Measurements from ENCODE around the gene CORO1C.
"Not testable (repeated sequence)": the region's sequence is repeated elsewhere in the genome, so short reads cannot be mapped to it uniquely, and the experiment has no call there.

The CORO1C gene

DNA sequence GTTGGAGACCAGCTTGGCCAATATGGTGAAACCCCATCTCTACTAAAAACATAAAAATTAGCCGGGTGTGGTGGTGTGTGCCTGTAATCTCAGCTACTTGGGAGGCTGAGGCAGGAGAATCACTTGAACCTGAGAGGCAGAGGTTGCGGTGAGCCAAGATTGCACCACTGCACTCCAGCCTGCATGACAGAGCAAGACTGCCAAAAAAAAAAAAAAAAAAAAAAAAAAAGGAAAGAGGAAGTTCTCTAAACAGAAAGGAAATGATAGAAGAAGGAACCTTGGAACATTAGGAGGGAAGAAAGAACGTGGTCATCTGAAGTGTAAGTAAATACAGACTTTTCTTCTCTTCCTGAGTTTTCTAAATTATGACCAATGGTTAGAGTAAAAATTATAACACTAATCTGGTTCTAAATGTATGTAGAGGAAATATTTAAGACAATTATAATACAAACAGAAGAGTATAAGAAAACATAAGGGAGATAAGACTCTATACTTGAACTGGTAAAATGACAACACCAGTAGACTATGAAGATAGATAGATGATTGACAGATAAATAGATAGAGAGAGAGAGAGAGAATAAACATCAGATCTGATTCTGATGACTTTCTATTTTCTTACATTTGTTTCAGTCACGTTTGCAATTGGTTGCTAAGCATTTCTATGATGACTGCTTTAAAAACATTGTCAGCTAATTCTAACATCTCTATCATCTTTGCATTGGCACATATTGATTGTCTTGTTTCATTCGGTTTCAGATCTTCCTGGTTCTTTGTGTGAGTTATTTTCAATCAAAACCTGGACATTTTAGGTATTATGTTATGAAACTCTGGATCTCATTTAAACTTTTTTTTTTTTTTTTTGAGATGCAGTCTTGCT lies 12.9 kb upstream of the CORO1C start:
- no peak for DNase-seq (ENCODE audit: low spot score in 2 of 2)
- H3K36me3 ChIP-seq (replicated peaks) = no peaks in the 10 kb centered on the region
- H3K27me3 ChIP-seq (ENCODE audit: low read depth) = no peaks in the 10 kb centered on the region
- in situ Hi-C loops (cut with MboI; ENCODE audit: low sequenced_read_pairs) = no loop called here
- no peaks in the 10 kb centered on the region for H3K9me3 ChIP-seq
- no peaks in the 10 kb centered on the region for H3K4me1 ChIP-seq
- no peak overlapping the region for H3K4me3 ChIP-seq

DNA sequence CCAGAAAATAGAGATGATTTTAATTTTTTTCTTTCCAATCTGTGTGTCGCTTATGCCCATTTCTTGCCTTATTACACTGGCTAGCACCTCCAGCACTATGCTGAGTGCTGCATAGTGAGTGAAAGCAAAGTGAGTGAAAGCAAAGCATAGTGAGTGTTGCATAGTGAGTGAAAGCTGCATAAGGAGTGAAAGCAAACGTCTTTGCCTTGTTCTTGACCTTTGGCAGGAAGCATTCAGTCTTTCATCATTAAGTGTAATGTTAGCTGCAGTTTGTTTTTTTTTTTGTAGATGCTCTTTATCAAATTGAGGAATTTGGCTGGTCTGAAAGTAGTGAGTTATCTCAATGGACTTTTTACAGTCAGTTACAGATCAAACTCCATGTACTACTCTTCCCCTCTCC lies 6.9 kb upstream of the CORO1C start:
- no peak for DNase-seq (ENCODE audit: low spot score in 2 of 2)
- Histone ChIP-seq H3K9me3 (no peaks in the 10 kb centered on the region), H3K27me3 (ENCODE audit: low read depth) (no peaks in the 10 kb centered on the region), H3K36me3 (replicated peaks) (no peaks in the 10 kb centered on the region), H3K4me1 (peaks cover 5% of the 10 kb centered on the region), H3K4me3 (no peak overlapping the region)
- in situ Hi-C loops (cut with MboI; ENCODE audit: low sequenced_read_pairs) = no loop called here

- no peak for DNase-seq (ENCODE audit: low spot score in 2 of 2)
- no peaks in the 10 kb centered on the region for H3K9me3 ChIP-seq
- no peaks in the 10 kb centered on the region for H3K27me3 ChIP-seq (ENCODE audit: low read depth)
- in situ Hi-C loops (cut with MboI; ENCODE audit: low sequenced_read_pairs) = no loop called here
- H3K4me1 ChIP-seq = peaks cover 5% of the 10 kb centered on the region
- H3K4me3 ChIP-seq = no peak overlapping the region
- H3K36me3 ChIP-seq (replicated peaks) = no peaks in the 10 kb centered on the region
These were observed 4.5 kb upstream of the CORO1C start for GRCh38 chr12:108735855-108736254.

DNA sequence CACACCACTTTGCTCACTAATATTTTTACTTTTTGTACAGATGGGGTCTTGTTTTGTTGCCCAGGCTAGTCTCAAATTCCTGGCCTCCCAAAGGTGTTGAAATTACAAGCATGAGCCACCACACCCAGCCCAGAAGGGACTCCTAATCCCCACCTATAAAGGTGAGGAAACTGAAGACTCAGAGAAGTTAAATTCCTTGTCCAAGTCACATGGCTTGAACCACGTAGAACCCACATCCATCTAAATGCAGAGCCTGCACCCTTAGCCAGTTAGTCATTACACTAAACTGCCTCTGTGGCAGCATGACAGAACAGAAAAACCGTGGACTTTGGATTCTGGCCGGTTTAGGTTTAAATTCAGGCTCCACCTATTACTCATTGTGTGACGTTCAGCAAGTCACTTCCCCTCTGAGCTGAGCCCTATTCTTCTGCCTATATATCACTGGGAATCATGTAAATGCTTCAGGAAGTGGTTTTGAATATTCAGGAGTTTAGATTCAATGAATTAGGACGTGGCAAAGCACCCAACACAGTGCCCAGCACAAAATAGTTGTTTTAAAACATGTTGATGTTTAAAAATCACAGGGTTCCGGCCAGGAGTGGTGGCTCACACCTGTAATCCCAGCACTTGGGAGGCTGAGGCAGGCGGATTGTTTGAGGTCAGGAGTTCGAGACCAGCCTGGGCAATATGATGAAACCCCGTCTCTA lies 3.0 kb upstream of the CORO1C start:
- Histone ChIP-seq H3K4me1 (peaks cover 13% of the 10 kb centered on the region), H3K36me3 (replicated peaks) (no peaks in the 10 kb centered on the region), H3K27me3 (ENCODE audit: low read depth) (no peaks in the 10 kb centered on the region), H3K4me3 (no peak overlapping the region), H3K9me3 (no peaks in the 10 kb centered on the region)
- in situ Hi-C loops (cut with MboI; ENCODE audit: low sequenced_read_pairs) = no loop called here
- peak; percentile 26 to 28 for DNase-seq (ENCODE audit: low spot score in 2 of 2)

GRCh38 chr12:108733230-108733531 lies 1.9 kb upstream of the CORO1C start:
- peaks cover 20% of the 10 kb centered on the region for H3K4me1 ChIP-seq

GRCh38 chr12:108732489-108733229 lies 1.3 kb upstream of the CORO1C start:
- no peaks in the 10 kb centered on the region for H3K36me3 ChIP-seq (replicated peaks)
- H3K9me3 ChIP-seq = no peaks in the 10 kb centered on the region
- peak overlapping the region; percentile 67 for H3K4me3 ChIP-seq
- H3K4me1 ChIP-seq = peaks cover 20% of the 10 kb centered on the region
- H3K27me3 ChIP-seq (ENCODE audit: low read depth) = no peaks in the 10 kb centered on the region
- in situ Hi-C loops (cut with MboI; ENCODE audit: low sequenced_read_pairs) = no loop called here
- DNase-seq (ENCODE audit: low spot score in 2 of 2) = no peak

More at GRCh38 chr12:108733230-108733531, 1.9 kb upstream of the CORO1C start:
- DNase-seq (ENCODE audit: low spot score in 2 of 2); H3K27me3 ChIP-seq (ENCODE audit: low read depth); in situ Hi-C loops (cut with MboI; ENCODE audit: low sequenced_read_pairs); H3K9me3 ChIP-seq; H3K36me3 ChIP-seq (replicated peaks); H3K4me3 ChIP-seq: not testable (repeated sequence)

GRCh38 chr12:108731866-108732461 lies 646 bp upstream of the CORO1C start:
- Histone ChIP-seq H3K27me3 (ENCODE audit: low read depth) (no peaks in the 10 kb centered on the region), H3K4me1 (peaks cover 20% of the 10 kb centered on the region), H3K9me3 (no peaks in the 10 kb centered on the region), H3K36me3 (replicated peaks) (no peaks in the 10 kb centered on the region), H3K4me3 (peak overlapping the region; percentile 67)
- DNase-seq (ENCODE audit: low spot score in 2 of 2) = peak; percentile 96 to 100
- in situ Hi-C loops (cut with MboI; ENCODE audit: low sequenced_read_pairs) = no loop called here

GRCh38 chr12:108730365-108731104 lies 783 bp downstream of the CORO1C start:
- no peaks in the 10 kb centered on the region for H3K9me3 ChIP-seq
- DNase-seq (ENCODE audit: low spot score in 2 of 2) = peak; percentile 67 to 77
- H3K4me1 ChIP-seq = peaks cover 20% of the 10 kb centered on the region
- in situ Hi-C loops (cut with MboI; ENCODE audit: low sequenced_read_pairs) = no loop called here
- no peaks in the 10 kb centered on the region for H3K27me3 ChIP-seq (ENCODE audit: low read depth)
- H3K4me3 ChIP-seq = peak overlapping the region; percentile 67
- no peaks in the 10 kb centered on the region for H3K36me3 ChIP-seq (replicated peaks)

- H3K4me1 ChIP-seq = peaks cover 20% of the 10 kb centered on the region
These were observed 1.5 kb downstream of the CORO1C start for GRCh38 chr12:108729612-108730364.

GRCh38 chr12:108728820-108729611 lies 2.3 kb downstream of the CORO1C start:
- in situ Hi-C loops (cut with MboI; ENCODE audit: low sequenced_read_pairs) = no loop called here
- Histone ChIP-seq H3K4me3 (peak overlapping the region; percentile 67; the same call in 1 of the 2 replicates), H3K27me3 (ENCODE audit: low read depth) (no peaks in the 10 kb centered on the region), H3K4me1 (peaks cover 19% of the 10 kb centered on the region), H3K36me3 (replicated peaks) (no peaks in the 10 kb centered on the region), H3K9me3 (no peaks in the 10 kb centered on the region)
- DNase-seq (ENCODE audit: low spot score in 2 of 2) = no peak

More at GRCh38 chr12:108729612-108730364, 1.5 kb downstream of the CORO1C start:
- Histone ChIP-seq H3K36me3 (replicated peaks) (no peaks in the 10 kb centered on the region), H3K9me3 (no peaks in the 10 kb centered on the region), H3K4me3 (peak overlapping the region; percentile 67), H3K27me3 (ENCODE audit: low read depth) (no peaks in the 10 kb centered on the region)
- in situ Hi-C loops (cut with MboI; ENCODE audit: low sequenced_read_pairs) = no loop called here
- DNase-seq (ENCODE audit: low spot score in 2 of 2) = peak in 1 of 2 experiments; percentile 58

DNA sequence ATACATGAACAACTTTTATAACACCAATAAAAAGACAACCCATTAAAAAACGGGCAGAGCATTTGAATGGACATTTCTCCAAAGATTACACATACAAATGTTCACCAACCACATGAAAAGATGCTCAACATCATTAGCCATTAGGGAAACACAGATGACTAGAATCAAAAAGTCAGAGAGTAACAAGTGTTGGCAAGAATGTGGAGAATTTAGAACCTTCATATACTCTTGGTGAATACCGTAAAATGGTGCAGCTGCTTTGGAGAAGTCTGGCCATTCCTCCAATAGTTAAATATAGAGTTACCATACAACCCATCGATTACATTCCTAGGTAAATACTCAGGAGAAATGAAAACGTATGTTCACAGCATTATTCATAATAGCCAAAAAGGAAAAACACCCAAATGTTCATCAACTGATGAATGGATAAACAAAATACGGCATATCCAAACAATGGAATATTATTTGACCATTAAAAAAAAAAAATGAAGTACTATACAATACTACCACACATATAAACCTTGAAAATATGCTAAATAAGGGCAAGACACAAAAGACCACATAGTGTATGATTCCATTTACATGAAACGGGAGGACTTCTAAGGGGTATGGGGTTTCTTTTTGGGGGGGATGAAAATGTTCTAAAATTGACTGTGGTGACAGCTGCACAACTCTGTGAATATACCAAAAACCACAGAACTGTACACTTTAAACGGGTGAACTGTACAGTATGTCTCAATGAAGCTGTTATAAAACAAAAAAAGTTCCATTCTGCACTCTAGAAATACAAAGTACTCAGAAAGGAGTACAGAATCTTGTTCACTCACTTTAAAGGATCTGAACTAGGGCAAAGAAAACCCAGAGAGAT lies 3.2 kb downstream of the CORO1C start:
- Histone ChIP-seq H3K4me3 (no peak overlapping the region), H3K4me1 (peaks cover 27% of the 10 kb centered on the region), H3K9me3 (no peaks in the 10 kb centered on the region), H3K27me3 (ENCODE audit: low read depth) (no peaks in the 10 kb centered on the region), H3K36me3 (replicated peaks) (no peaks in the 10 kb centered on the region)
- no peak for DNase-seq (ENCODE audit: low spot score in 2 of 2)
- in situ Hi-C loops (cut with MboI; ENCODE audit: low sequenced_read_pairs) = no loop called here

All from HAP-1 (cell line).